Kidney epithelial cell (primary cell): ENCODE results near the gene HYLS1. TPM values are rescaled to one million over a fixed set of nuclear protein-coding genes. Genes with fewer than 3 reads are reported as not detected.

ENCODE experiments used
- DNase-seq: peaks from one replicate; pipeline ENCODE4 v3.0.0-alpha.2; 2010; ENCODE audit warnings: low read depth
- H3K27me3 ChIP-seq: 2 replicates; pipeline ENCODE4 v1.6.0; 2011; ENCODE audit warnings: low read length; ENCODE audit not compliant: control insufficient read depth, insufficient read depth
- H3K36me3 ChIP-seq: 2 replicates; pipeline ENCODE4 v1.5.1; 2011; ENCODE audit warnings: low read length; ENCODE audit not compliant: control insufficient read depth, insufficient read depth
- H3K4me3 ChIP-seq: 2 replicates; pipeline ENCODE4 v1.5.1; 2011; ENCODE audit warnings: low read depth, mild to moderate bottlenecking, control low read depth, low read length
- total RNA-seq: library from RNA; depleted of rRNA; stranded (reverse); fragments of >200 nt; gene quantifications from 2 replicates; pipeline ENCODE4 v1.2.3, GENCODE V29; 2015
- TF ChIP-seq, protein P1 (sequence below): IDR thresholded peaks from 2 replicates; pipeline ENCODE4 v1.5.1; 2011; ENCODE audit warnings: mild to moderate bottlenecking, moderate library complexity, low read length, control low read depth, inconsistent platforms; ENCODE audit not compliant: insufficient read depth, poor library complexity, severe bottlenecking

Gene HYLS1
- total RNA-seq, 1 donor from 2014 or later = 3.6 TPM

DNA sequence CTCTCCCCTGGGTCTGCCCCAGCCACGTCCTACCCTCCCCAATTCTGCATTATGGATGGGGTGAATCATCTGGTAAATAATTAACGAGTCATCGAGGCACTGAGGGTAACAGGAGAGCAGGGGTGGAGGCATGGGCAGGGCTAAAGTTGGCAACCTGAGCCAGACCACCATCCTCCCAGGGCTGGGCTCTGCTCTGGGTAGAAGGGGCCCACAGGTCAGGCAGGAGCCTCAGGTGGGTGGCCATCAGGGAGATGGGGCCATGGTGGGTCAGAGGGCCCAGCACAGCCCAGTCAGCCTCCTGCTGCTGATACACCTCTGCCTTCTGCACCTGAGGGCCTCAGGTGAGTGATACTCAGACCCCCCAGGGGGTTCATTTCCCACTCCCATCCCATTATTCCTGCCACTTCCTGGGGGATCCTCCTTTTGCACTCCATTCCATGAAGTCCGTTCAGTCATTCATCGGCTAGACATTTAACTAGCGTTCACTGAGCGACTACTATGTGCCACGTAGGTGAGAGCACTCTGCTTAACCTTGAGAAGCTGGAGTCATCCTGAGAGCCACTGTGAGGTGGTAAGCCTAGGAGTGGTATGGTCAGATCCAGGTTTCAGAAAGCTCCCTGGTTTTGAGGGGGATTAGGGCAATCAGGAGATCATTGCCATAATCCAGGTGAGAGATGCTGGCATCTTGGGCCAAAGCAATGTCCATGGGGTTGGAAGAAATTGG, 58.5 kb downstream of the HYLS1 start, which contains the start of gene VSIG10L2:
TSS of gene VSIG10L2 (plus strand) at position 248 of the 724 bp plus-strand sequence. CDS start at position 260, 12 bp downstream.
- no peak for DNase-seq
- H3K27me3 ChIP-seq = no peaks in the 10 kb centered on the region
- no peaks in the 10 kb centered on the region for H3K36me3 ChIP-seq
- no peak within 1 kb of the TSS for H3K4me3 ChIP-seq
- TF ChIP-seq, protein P1, sequence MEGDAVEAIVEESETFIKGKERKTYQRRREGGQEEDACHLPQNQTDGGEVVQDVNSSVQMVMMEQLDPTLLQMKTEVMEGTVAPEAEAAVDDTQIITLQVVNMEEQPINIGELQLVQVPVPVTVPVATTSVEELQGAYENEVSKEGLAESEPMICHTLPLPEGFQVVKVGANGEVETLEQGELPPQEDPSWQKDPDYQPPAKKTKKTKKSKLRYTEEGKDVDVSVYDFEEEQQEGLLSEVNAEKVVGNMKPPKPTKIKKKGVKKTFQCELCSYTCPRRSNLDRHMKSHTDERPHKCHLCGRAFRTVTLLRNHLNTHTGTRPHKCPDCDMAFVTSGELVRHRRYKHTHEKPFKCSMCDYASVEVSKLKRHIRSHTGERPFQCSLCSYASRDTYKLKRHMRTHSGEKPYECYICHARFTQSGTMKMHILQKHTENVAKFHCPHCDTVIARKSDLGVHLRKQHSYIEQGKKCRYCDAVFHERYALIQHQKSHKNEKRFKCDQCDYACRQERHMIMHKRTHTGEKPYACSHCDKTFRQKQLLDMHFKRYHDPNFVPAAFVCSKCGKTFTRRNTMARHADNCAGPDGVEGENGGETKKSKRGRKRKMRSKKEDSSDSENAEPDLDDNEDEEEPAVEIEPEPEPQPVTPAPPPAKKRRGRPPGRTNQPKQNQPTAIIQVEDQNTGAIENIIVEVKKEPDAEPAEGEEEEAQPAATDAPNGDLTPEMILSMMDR = no peak

DNA sequence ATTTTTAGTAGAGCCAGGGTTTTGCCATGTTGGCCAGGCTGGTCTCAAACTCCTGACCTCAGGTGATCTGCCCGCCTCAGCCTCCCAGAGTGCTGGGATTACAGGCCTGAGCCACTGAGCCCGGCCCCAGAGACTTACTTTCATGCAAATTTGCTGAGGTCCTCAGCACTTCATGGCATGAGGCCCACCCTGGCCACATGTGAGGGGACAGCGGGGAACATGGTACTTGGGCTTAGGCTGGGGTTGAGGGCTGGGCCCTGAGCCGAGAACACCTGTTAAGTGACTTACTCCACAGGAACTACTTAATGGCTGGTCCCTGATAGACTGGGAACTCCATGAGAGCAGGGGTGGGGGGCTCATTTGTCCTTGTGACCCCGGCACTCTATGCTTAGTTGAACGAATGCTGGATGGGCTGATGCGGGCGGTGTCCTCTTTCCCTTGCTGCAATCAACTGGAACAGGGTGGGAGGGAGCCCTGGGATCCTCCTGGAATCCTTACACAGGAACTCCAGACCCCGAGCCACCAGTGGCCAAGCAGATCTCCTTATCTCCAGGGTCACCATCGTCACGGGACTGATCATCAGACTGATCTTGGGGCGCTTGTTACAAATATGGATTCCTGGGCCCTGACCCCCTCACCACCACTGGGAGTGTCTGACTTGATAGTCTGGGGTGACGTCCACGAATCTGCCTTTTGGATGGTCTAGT, 59.4 kb downstream of the HYLS1 start:
- no peak overlapping the region for H3K4me3 ChIP-seq
- H3K27me3 ChIP-seq = no peaks in the 10 kb centered on the region
- no peaks in the 10 kb centered on the region for H3K36me3 ChIP-seq
- DNase-seq = no peak
- TF ChIP-seq, protein P1 = no peak

DNA sequence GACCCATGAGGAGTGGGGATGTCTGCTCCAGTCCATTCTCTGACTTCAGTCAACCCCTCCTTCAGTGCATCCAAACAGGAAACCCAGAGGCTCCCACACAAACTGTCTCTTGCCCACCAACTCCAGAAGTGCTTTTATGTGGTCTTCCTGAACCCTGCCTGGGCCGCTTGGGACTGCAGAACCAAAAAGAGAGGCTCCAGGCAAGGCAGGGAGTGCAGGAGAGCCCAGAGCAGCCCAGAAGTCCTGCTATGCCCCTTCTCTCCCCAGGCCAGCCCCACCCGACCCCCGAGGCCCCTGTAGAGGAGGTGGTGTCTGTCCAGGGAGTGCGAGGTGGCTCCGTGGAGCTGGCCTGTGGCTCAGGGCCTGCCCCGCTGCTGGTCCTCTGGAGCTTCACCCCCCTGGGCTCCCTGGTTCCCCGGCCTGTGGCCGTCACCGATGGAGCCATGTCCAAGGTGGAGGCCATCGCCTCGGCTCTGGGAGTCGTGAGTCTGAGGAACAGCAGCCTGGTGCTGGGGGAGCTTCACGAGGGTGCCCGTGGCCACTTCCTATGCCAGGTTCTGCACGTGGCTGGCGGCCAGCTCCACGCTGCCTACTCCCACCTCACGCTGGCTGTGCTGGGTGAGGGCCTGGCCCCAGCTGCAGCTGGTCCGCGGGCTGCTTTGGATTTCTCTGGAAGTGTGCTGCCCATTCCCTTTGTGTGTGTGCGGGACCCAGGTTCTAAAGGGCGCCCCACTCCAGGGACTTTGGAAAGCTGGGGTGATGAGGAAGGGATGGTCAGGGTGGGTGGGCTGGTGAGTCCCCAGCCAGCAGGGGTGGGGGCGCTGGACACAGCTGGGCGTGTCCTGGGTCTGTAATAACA, 60.2 kb downstream of the HYLS1 start:
- no peaks in the 10 kb centered on the region for H3K36me3 ChIP-seq
- H3K27me3 ChIP-seq = no peaks in the 10 kb centered on the region
- TF ChIP-seq, protein P1 = no peak

DNA sequence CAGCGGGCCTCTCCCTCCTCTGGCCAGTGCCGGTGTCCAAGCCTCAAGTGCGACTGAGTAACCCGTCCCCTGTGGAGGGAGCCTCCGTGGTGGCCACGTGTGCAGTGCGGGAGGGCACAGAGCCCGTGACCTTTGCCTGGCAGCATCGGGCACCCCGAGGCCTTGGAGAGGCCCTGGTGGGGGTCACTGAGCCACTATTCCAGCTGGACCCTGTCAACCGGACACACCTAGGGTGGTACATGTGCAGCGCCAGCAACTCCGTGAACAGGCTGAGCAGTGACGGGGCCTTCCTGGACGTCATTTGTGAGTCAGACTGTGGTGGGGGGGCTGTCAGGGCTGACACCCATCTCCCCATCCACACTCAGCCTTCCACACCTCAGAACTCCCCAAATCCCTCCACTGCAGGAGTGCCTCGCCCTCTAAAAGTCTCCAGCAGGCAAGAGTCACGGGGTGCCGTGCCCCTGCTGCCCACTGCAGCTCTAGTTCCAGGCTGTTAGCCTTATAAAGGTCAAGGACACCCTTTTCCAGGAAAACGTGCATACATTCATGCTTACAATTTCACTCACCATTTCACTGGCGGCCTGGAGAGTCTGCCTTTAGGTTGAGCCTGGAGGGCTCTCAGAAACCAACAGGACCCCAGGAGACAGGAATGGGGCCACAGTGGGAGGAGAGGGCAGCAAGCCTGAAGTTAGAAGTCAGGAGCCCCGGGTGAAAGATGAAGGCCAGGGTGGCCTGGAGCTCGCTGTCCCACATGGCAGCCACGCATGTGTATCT, 61.0 kb downstream of the HYLS1 start:
- no peak for DNase-seq
- H3K4me3 ChIP-seq = no peak overlapping the region
- no peaks in the 10 kb centered on the region for H3K27me3 ChIP-seq
- no peaks in the 10 kb centered on the region for H3K36me3 ChIP-seq
- TF ChIP-seq, protein P1 = no peak

More for the DNA sequence above, 60.2 kb downstream of the HYLS1 start:
- no peak overlapping the region for H3K4me3 ChIP-seq
- DNase-seq = no peak
